A549 treated with AZD9567 at 1 μM for 4 hours (cell line): ENCODE data around the gene ENTPD6. TPM values are rescaled to one million over a fixed set of nuclear protein-coding genes. Genes with fewer than 3 reads are reported as not detected.

Experiments
- total RNA-seq: library from RNA; stranded (reverse); fragments of 200-300 nt; extraction: Qiagen RNA extraction; gene quantifications from 5 replicates; pipeline ENCODE4 v1.2.3, GENCODE V29; 2022; ENCODE audit not compliant: insufficient read depth

The ENTPD6 gene
- total RNA-seq: 157 to 186 TPM (median 164 TPM) in 5 replicates

DNA sequence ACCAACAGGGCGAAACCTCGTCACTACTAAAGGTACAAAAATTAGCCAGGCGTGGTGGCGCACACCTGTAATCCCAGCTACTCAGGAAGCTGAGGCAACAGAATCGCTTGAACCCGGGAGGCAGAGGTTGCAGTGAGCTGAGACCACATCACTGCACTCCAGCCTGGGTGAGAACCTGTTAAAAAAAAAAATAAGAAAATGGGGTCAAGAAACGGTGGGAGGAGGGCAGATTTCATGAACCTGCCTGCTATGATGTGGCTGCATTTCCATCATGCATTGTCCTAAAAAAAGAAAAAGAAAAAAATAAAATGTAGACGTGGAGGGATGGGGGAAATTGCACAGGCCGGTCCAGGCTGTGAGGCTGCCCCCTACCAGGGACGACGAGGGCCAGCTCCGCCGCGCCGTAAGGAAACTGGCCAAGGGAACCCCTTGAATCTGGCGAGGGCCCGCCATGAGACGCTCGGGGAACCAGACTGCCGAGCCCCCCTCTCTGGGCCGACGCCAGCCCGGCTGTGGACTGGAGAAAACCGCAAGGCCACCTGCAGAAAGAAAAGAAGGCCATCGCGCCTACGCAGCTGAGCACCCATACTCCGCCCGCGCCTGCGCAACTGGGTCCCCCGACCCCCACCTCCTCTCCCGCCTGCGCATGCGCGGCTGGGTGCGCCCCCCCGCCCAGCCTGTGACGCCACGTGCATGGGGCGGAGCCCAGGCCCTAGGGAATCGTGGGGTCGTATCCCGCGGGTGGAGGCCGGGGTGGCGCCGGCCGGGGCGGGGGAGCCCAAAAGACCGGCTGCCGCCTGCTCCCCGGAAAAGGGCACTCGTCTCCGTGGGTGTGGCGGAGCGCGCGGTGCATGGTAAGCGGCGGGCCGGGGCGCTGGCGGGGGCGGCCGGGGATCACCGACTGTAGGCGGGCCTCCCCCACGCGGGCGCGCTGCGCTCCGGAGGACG, at the start of gene ENTPD6:
TSS of gene ENTPD6 (plus strand) at position 699 of the 948 bp plus-strand sequence. CDS start 10,825 bp downstream, outside the sequence.

GRCh38 chr20:25247956-25248785, 52.7 kb downstream of the ENTPD6 start, which contains the start of gene PYGB:
TSS of gene PYGB (plus strand) at chr20:25248085. CDS start at chr20:25248179, 94 bp downstream.

Other genes with a start within 250 kb of the ENTPD6 start
- not detected in 5 replicates for gene CST7, start 246.4 kb upstream of the ENTPD6 start, total RNA-seq
- 178 to 188 TPM (median 183 TPM) in 5 replicates for gene APMAP, start 203.0 kb upstream of the ENTPD6 start, total RNA-seq
- gene ACSS1, start 137.6 kb upstream of the ENTPD6 start, total RNA-seq: 11.6 to 17.3 TPM (median 15.1 TPM) in 5 replicates
- gene VSX1, start 113.6 kb upstream of the ENTPD6 start, total RNA-seq: 0.77 to 0.88 TPM (median 0.83 TPM) in 4 of 5 replicates, not detected in the other
- gene PYGB, start 52.4 kb downstream of the ENTPD6 start, total RNA-seq: 282 to 375 TPM (median 345 TPM) in 5 replicates
- 99.0 to 138 TPM (median 128 TPM) in 5 replicates for gene ABHD12, start 195.1 kb downstream of the ENTPD6 start, total RNA-seq
- 27.6 to 35.7 TPM (median 32.4 TPM) in 5 replicates for gene GINS1, start 212.0 kb downstream of the ENTPD6 start, total RNA-seq